ENCODE measurements around the gene MCM9.

The MCM9 gene

DNA sequence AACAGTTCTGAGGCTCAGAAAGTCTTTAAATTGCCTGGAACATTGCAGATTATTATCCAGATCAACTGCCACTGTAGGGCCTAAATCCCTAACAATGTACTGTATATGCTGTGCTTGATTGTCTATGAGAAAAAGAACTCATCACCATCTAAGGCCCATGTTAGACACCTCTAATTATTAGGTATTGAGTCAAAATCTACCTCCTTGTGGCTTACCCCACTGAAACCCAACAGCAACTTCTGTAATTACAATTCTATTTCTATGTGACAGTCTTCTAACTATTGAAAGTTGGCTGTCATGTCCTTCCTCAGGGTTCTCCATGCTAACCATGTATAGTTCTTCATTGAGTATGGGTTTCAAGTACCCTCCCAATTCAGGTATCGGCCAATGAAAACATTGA, 13.9 kb downstream of the MCM9 start:
- no peak for DNase-seq (ENCODE audit: low spot score in 2 of 2)
- H3K27me3 Mint-ChIP-seq = no peaks in the 10 kb centered on the region
- no peaks in the 10 kb centered on the region for H3K9me3 Mint-ChIP-seq
- H3K4me1 Mint-ChIP-seq = peaks cover 7% of the 10 kb centered on the region
- H3K4me3 Mint-ChIP-seq = no peak overlapping the region
- ATAC-seq (replicated peaks; ENCODE audit: extremely low read depth, poor library complexity, severe bottlenecking) = no peak
- H3K36me3 Mint-ChIP-seq (ENCODE audit: insufficient read depth) = peaks cover 28% of the 10 kb centered on the region
- H3K27ac Mint-ChIP-seq (ENCODE audit: low read depth) = no peak overlapping the region

DNA sequence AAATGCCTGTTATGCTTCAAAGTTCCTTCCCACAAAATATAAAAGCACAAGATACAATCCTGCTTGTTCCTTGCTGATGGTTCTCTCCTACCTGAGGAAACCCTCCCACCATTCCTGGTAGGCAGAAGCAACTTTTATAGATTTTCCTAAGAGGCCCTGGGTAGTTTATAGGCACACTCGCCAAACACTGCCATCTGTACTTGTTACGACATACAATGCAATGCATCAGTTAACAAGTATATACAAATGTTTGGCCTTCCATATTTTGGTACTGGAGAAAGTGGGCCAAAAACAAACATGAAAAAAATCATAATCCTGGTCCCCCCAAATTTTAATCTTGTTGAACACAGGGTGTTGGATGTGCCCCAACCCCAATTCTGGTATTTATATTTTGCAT, 16.6 kb downstream of the MCM9 start:
- no peak for DNase-seq (ENCODE audit: low spot score in 2 of 2)
- no peak for ATAC-seq (replicated peaks; ENCODE audit: extremely low read depth, poor library complexity, severe bottlenecking)
- peaks cover 10% of the 10 kb centered on the region for H3K4me1 Mint-ChIP-seq
- H3K4me3 Mint-ChIP-seq = no peak overlapping the region
- no peaks in the 10 kb centered on the region for H3K27me3 Mint-ChIP-seq
- H3K36me3 Mint-ChIP-seq (ENCODE audit: insufficient read depth) = peaks cover 32% of the 10 kb centered on the region
- H3K9me3 Mint-ChIP-seq = no peaks in the 10 kb centered on the region
- no peak overlapping the region for H3K27ac Mint-ChIP-seq (ENCODE audit: low read depth)

DNA sequence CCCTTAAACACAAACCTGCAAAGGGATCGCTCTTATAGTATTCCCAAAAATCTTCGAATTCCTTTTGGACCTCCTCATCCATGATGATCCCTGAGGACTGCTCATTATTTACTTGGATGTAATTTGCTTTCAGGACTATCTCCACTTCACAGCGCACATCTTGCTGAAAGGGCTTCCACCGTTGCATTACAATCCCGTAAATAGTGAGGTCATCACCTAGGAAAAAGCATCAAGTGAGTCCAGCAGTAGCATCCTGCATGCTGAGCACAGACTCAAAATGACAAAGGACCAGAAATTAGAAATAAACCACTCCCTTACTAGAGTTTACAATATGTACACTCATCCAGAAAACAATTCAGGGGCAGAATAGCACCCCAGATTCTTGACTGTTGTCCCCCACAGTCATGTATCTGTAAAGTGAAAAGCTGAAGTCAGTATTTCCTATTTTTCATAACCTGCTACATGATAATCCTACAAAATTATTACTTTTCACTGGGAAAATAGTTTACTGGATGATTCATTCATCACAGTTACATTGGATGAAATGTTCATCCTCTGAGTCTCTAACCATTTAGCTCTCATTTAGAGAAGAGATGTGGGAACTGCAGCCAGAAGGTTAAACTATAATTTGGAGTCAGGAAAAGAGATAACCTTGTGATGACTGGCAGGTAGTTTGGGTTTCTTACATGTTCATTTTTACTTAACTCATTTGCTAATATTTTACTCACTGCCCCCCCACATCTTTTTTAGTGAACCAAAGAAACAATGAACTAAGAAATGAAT, 17.2 kb downstream of the MCM9 start:
- Mint-ChIP-seq H3K9me3 (no peaks in the 10 kb centered on the region), H3K4me1 (peaks cover 10% of the 10 kb centered on the region), H3K27me3 (no peaks in the 10 kb centered on the region), H3K27ac (ENCODE audit: low read depth) (no peak overlapping the region), H3K4me3 (no peak overlapping the region), H3K36me3 (ENCODE audit: insufficient read depth) (peaks cover 33% of the 10 kb centered on the region)
- DNase-seq (ENCODE audit: low spot score in 2 of 2) = no peak
- no peak for ATAC-seq (replicated peaks; ENCODE audit: extremely low read depth, poor library complexity, severe bottlenecking)

DNA sequence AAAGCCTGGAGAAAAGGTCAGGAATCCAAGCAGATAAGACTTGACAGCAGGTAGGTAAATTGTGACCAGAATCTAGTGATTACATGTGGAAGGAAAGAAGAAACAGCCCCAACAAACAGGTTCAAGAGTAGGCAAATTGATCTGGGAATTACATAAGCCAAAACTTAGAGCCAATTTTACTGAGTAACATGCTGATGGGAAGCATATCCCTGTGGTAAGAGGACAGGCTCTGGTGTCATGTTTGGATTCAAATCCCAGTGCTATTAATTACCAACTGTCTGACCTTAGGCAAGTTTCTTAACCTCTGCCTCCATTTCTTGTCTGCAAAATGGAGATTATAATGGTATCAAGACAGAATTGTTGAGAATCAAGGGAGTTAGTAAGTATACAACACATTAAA, 20.4 kb downstream of the MCM9 start:
- H3K9me3 Mint-ChIP-seq = no peaks in the 10 kb centered on the region
- H3K4me3 Mint-ChIP-seq = no peak overlapping the region
- DNase-seq (ENCODE audit: low spot score in 2 of 2) (no peak), ATAC-seq (replicated peaks; ENCODE audit: extremely low read depth, poor library complexity, severe bottlenecking) (no peak)
- H3K27ac Mint-ChIP-seq (ENCODE audit: low read depth) = no peak overlapping the region
- peaks cover 10% of the 10 kb centered on the region for H3K4me1 Mint-ChIP-seq
- H3K36me3 Mint-ChIP-seq (ENCODE audit: insufficient read depth) = peaks cover 42% of the 10 kb centered on the region
- H3K27me3 Mint-ChIP-seq = no peaks in the 10 kb centered on the region

DNA sequence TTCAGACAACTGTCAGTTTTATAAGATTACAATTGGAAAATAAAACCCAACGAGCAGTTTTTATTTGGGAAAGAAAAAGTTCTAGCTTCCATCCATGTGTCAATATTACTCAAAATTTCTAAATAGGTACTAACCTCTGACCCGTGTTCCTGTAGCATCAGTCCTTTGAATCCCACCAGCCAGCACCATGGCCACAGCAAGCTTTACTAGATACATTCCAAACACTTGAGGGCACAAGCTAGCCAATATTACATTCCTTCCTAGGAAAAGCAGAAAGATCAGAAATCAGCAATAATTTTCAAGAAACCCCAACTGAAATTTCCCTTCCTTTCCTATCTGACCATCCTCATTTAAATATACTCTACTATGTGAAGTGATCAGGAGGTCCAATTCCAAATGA, 21.8 kb downstream of the MCM9 start:
- H3K36me3 Mint-ChIP-seq (ENCODE audit: insufficient read depth) = peaks cover 47% of the 10 kb centered on the region
- no peaks in the 10 kb centered on the region for H3K27me3 Mint-ChIP-seq
- no peak for DNase-seq (ENCODE audit: low spot score in 2 of 2)
- ATAC-seq (replicated peaks; ENCODE audit: extremely low read depth, poor library complexity, severe bottlenecking) = no peak
- H3K4me1 Mint-ChIP-seq = peaks cover 10% of the 10 kb centered on the region
- H3K27ac Mint-ChIP-seq (ENCODE audit: low read depth) = no peak overlapping the region
- H3K9me3 Mint-ChIP-seq = no peaks in the 10 kb centered on the region
- no peak overlapping the region for H3K4me3 Mint-ChIP-seq

DNA sequence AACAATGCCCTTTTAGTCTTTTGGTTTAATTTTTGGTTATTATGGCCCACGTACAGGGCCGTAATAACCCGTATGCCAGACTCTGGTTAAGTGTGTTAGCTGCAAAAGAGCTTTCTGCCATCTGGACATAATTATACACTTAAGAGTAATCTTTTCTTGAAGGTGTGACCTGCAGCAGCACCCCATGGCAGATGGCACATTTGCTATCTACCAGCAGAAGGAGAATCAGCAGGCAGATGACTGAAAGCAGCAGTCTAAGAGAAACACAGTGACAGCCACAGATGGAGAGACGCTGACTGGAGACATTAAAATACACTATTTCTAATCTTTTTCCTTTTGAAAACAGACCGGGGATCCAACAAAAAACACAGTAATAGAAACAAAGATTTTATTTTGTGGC, 22.3 kb downstream of the MCM9 start:
- H3K36me3 Mint-ChIP-seq (ENCODE audit: insufficient read depth) = peaks cover 49% of the 10 kb centered on the region
- ATAC-seq (replicated peaks; ENCODE audit: extremely low read depth, poor library complexity, severe bottlenecking) (no peak), DNase-seq (ENCODE audit: low spot score in 2 of 2) (no peak)
- no peaks in the 10 kb centered on the region for H3K9me3 Mint-ChIP-seq
- H3K4me1 Mint-ChIP-seq = peaks cover 10% of the 10 kb centered on the region
- no peak overlapping the region for H3K4me3 Mint-ChIP-seq
- H3K27me3 Mint-ChIP-seq = no peaks in the 10 kb centered on the region
- H3K27ac Mint-ChIP-seq (ENCODE audit: low read depth) = no peak overlapping the region

DNA sequence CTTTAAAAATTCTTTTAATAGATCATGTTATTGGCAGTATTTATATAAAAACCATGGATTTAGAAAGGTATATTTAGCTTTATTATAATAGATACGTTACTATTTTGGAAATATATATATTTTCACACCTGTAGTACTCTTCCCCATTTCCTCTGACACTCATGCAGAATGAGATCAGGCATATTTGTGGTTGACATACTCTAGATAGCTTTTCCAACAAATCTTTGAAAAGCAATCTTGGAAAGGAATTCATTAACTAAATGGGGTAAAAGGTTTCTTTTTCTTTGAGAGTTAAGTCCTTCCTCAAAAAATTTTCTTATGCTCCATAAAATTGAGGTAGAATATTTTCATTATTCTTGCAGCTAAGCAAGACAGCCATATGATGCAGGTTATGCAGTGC, 26.5 kb downstream of the MCM9 start:
- ATAC-seq (replicated peaks; ENCODE audit: extremely low read depth, poor library complexity, severe bottlenecking) (no peak), DNase-seq (ENCODE audit: low spot score in 2 of 2) (no peak)
- Mint-ChIP-seq H3K27me3 (no peaks in the 10 kb centered on the region), H3K9me3 (no peaks in the 10 kb centered on the region), H3K36me3 (ENCODE audit: insufficient read depth) (peaks cover 55% of the 10 kb centered on the region), H3K27ac (ENCODE audit: low read depth) (no peak overlapping the region), H3K4me1 (peaks cover 32% of the 10 kb centered on the region), H3K4me3 (no peak overlapping the region)

DNA sequence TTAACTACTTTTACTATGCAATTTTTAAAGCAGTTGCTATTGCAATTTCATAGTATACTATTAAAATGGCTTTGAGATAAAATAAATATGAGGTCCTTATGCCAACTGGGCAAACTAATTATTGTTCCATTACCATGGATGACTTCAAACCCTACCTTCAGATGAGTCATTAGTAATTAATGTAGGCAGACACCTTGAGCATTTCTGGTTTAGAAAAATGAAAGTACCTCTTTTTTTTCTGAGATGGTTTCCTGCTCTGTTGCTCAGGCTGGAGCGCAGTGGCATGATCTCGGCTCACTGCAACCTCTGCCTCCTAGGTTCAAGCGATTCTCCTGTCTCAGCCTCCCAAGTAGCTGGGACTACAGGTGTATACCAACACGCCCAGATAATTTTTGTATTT, 29.1 kb downstream of the MCM9 start:
- Mint-ChIP-seq H3K4me3 (no peak overlapping the region), H3K4me1 (peaks cover 51% of the 10 kb centered on the region)

DNA sequence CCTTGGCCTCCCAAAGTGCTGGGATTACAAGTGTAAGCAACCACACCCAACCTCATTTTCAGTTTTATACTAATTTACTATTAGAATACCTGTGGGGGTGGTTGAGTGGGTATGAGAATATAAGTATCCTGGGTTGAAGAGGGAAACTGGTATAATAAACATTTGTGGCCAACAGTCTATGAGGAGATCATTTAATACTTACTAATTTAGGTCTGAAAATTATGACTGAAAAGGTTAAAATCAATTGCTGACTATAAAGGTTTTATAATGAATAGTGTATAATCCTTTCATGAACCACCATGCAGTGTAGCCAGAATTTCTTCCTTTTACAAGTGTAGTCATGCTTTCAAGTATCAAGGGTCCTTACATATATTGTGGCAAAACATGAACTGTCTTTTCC, 29.9 kb downstream of the MCM9 start:
- no peak overlapping the region for H3K4me3 Mint-ChIP-seq
- DNase-seq (ENCODE audit: low spot score in 2 of 2) = no peak
- peaks cover 51% of the 10 kb centered on the region for H3K36me3 Mint-ChIP-seq (ENCODE audit: insufficient read depth)
- peaks cover 55% of the 10 kb centered on the region for H3K4me1 Mint-ChIP-seq
- H3K27me3 Mint-ChIP-seq = no peaks in the 10 kb centered on the region
- H3K27ac Mint-ChIP-seq (ENCODE audit: low read depth) = no peak overlapping the region
- no peaks in the 10 kb centered on the region for H3K9me3 Mint-ChIP-seq
- no peak for ATAC-seq (replicated peaks; ENCODE audit: extremely low read depth, poor library complexity, severe bottlenecking)

More for the DNA sequence above, 29.1 kb downstream of the MCM9 start:
- Mint-ChIP-seq H3K9me3 (no peaks in the 10 kb centered on the region), H3K27ac (ENCODE audit: low read depth) (peak overlapping the region; percentile 44), H3K27me3 (no peaks in the 10 kb centered on the region), H3K36me3 (ENCODE audit: insufficient read depth) (peaks cover 55% of the 10 kb centered on the region)
- DNase-seq (ENCODE audit: low spot score in 2 of 2) (no peak), ATAC-seq (replicated peaks; ENCODE audit: extremely low read depth, poor library complexity, severe bottlenecking) (no peak)

DNA sequence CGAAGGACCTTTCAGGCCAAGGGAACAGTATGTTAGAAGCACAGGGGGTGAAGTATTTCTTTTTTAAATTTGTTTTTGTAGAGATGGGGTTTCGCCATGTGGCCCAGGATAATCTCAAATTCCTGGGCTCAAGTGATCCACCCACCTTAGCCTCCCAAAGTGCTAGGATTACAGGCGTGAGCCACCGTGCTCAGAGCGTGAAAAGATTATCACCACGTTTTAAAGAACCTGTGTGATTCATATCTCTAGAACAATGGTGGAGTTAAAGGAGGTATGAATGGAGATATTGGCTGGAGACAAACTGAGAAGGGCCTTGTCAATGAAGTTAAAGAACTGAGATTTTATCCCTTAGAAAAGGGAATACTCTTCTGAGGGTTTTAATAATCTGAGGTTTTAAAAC, 31.3 kb downstream of the MCM9 start:
- Mint-ChIP-seq H3K27me3 (no peaks in the 10 kb centered on the region), H3K4me1 (peaks cover 69% of the 10 kb centered on the region), H3K4me3 (no peak overlapping the region), H3K27ac (ENCODE audit: low read depth) (peak overlapping the region; percentile 71), H3K9me3 (no peaks in the 10 kb centered on the region), H3K36me3 (ENCODE audit: insufficient read depth) (peaks cover 50% of the 10 kb centered on the region)
- no peak for ATAC-seq (replicated peaks; ENCODE audit: extremely low read depth, poor library complexity, severe bottlenecking)
- DNase-seq (ENCODE audit: low spot score in 2 of 2) = no peak

DNA sequence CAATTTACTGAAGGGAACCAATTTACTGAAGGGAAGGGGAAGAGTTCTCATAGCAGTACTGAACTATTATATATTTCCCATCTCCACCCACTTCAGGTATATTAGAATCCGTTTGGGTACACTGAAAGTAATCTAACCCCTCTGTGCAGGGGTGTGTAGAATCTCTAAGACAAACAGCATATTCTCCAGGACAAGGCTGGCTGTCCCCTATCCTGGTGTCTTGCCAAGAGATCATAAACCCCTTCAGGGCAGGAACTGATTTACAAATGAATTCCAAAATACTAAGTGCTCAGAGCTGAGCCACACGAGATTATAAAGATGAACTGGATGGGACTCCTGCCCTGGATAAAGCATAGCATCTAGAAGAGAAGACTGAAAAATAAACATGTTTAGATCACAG, 31.8 kb downstream of the MCM9 start:
- peak overlapping the region; percentile 71 for H3K27ac Mint-ChIP-seq (ENCODE audit: low read depth)
- H3K36me3 Mint-ChIP-seq (ENCODE audit: insufficient read depth) = peaks cover 46% of the 10 kb centered on the region
- DNase-seq (ENCODE audit: low spot score in 2 of 2) (no peak), ATAC-seq (replicated peaks; ENCODE audit: extremely low read depth, poor library complexity, severe bottlenecking) (no peak)
- no peaks in the 10 kb centered on the region for H3K27me3 Mint-ChIP-seq
- H3K4me3 Mint-ChIP-seq = no peak overlapping the region
- peaks cover 71% of the 10 kb centered on the region for H3K4me1 Mint-ChIP-seq
- no peaks in the 10 kb centered on the region for H3K9me3 Mint-ChIP-seq

DNA sequence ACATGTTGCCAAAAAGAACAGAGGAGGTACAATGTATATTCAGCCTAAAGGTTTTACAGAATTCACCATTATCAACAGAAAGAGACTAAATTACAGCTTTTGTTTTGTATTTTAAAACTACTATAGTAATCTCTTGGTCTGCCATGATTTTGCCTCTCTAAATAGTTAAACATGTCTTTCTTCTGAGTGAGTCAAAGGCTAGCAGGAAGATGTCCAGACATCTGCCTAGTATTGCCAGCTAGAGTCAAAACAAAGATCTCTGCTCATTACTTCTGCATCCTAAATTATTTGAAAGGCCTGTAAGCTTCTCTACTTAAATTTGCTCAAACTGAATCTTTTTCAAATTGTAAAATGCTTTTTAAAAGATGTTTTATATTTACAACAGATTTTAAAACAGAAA, 32.2 kb downstream of the MCM9 start:
- DNase-seq (ENCODE audit: low spot score in 2 of 2) = no peak
- no peak for ATAC-seq (replicated peaks; ENCODE audit: extremely low read depth, poor library complexity, severe bottlenecking)
- Mint-ChIP-seq H3K4me1 (peaks cover 75% of the 10 kb centered on the region), H3K4me3 (no peak overlapping the region), H3K27me3 (no peaks in the 10 kb centered on the region), H3K36me3 (ENCODE audit: insufficient read depth) (peaks cover 42% of the 10 kb centered on the region), H3K27ac (ENCODE audit: low read depth) (peak overlapping the region; percentile 71), H3K9me3 (no peaks in the 10 kb centered on the region)

DNA sequence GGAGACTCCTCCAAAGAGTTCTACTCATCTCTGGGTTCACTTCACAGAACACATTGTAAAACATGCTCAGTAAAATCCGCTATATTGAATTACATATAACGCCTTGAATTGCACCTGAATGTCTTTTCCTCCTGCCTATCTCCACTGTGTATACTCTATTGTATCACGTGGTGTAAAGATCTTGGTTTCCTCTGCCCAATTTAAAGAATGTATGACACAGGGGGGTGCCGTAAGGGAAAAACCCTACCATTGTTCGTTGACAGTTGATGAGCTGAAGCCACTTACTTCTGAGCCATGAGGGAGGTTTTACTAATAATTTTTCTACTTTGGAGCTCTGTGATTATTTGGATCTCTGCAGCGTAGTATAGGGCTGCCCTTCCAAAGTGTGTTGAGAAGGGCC, 35.0 kb downstream of the MCM9 start:
- Mint-ChIP-seq H3K27me3 (no peaks in the 10 kb centered on the region), H3K4me3 (peak overlapping the region; percentile 29)

More for the DNA sequence above, 35.0 kb downstream of the MCM9 start:
- ATAC-seq (replicated peaks; ENCODE audit: extremely low read depth, poor library complexity, severe bottlenecking) (no peak), DNase-seq (ENCODE audit: low spot score in 2 of 2) (no peak)
- no peaks in the 10 kb centered on the region for H3K9me3 Mint-ChIP-seq
- H3K4me1 Mint-ChIP-seq = peaks cover 71% of the 10 kb centered on the region
- H3K36me3 Mint-ChIP-seq (ENCODE audit: insufficient read depth) = peaks cover 30% of the 10 kb centered on the region
- no peak overlapping the region for H3K27ac Mint-ChIP-seq (ENCODE audit: low read depth)
